ENCODE data around the gene POLR1G. TPM values are rescaled to one million over a fixed set of nuclear protein-coding genes. Genes with fewer than 3 reads are reported as not detected.
"Not testable (repeated sequence)": the region's sequence is repeated elsewhere in the genome, so short reads cannot be mapped to it uniquely, and the experiment has no call there.

POLR1G gene
- total RNA-seq, 4 donors from 2014 or later = 4.0 to 8.1 (median 5.6) TPM

- TF ChIP-seq CTCF (IDR thresholded peaks at IDR 0.05) = no peak
- no peak for TF ChIP-seq POLR2A (IDR thresholded peaks at IDR 0.05)
- DNase-seq (ENCODE audit: low spot score in 2 of 2) = no peak
- peak overlapping the region; percentile 61 for H3K4me3 ChIP-seq (ENCODE audit: low read depth, poor library complexity, severe bottlenecking)
- WGBS, 2 donors = 1% methylated on average over 8 to 10 of the region's 10 CpGs
- intact Hi-C loops (cut with DNase I; ENCODE audit: low total_unique reads) = no loop called here
These were observed 589 bp downstream of the POLR1G start for GRCh38 chr19:45407091-45407375.

GRCh38 chr19:45407585-45407984 lies 1.1 kb downstream of the POLR1G start:
- intact Hi-C loops (cut with DNase I; ENCODE audit: low total_unique reads); H3K4me3 ChIP-seq (ENCODE audit: low read depth, poor library complexity, severe bottlenecking); DNase-seq (ENCODE audit: low spot score in 2 of 2): not testable (repeated sequence)
- 68 to 73% methylated on average over 5 of the region's 5 CpGs for WGBS, 2 donors

- H3K4me3 ChIP-seq (ENCODE audit: low read depth, poor library complexity, severe bottlenecking) = no peak overlapping the region
- TF ChIP-seq POLR2A (IDR thresholded peaks at IDR 0.05) = no peak
- TF ChIP-seq CTCF (IDR thresholded peaks at IDR 0.05) = no peak
- DNase-seq (ENCODE audit: low spot score in 2 of 2) = no peak
- intact Hi-C loops (cut with DNase I; ENCODE audit: low total_unique reads) = no loop called here
- WGBS, 2 donors = 70 to 83% methylated on average over 7 to 8 of the region's 8 CpGs
These were observed 1.7 kb downstream of the POLR1G start for GRCh38 chr19:45408121-45408520.

- intact Hi-C loops (cut with DNase I; ENCODE audit: low total_unique reads) = no loop called here
- TF ChIP-seq CTCF (IDR thresholded peaks at IDR 0.05) (no peak), POLR2A (IDR thresholded peaks at IDR 0.05) (no peak)
- 71 to 72% methylated on average over 15 of the region's 15 CpGs for WGBS, 2 donors
These were observed 2.5 kb downstream of the POLR1G start for GRCh38 chr19:45408830-45409556.

GRCh38 chr19:45409557-45409920 lies 3.1 kb downstream of the POLR1G start:
- intact Hi-C loops (cut with DNase I; ENCODE audit: low total_unique reads) = no loop called here
- no peak overlapping the region for H3K4me3 ChIP-seq (ENCODE audit: low read depth, poor library complexity, severe bottlenecking)
- TF ChIP-seq CTCF (IDR thresholded peaks at IDR 0.05) (no peak), POLR2A (IDR thresholded peaks at IDR 0.05) (no peak)
- 47 to 48% methylated on average over 4 of the region's 4 CpGs for WGBS, 2 donors
- no peak for DNase-seq (ENCODE audit: low spot score in 2 of 2)

More at GRCh38 chr19:45408830-45409556, 2.5 kb downstream of the POLR1G start:
- no peak for DNase-seq (ENCODE audit: low spot score in 2 of 2)
- no peak overlapping the region for H3K4me3 ChIP-seq (ENCODE audit: low read depth, poor library complexity, severe bottlenecking)

DNA sequence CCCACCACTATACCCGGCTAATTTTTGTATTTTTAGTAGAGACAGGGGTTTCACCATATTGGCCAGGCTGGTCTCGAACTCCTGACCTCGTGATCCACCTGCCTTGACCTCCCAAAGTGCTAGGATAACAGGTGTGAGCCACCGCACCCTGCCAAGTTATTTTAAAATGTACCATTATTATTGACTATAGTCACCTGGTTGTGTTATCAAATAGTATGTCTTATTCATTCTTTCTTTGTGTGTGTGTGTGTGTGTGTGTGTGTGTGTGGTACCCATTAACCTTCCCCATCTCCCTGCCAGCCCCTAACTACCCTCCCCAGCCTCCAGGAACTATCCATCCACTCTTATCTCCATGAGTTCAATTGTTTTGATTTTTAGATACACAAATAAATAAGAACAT lies 3.9 kb downstream of the POLR1G start:
- WGBS, 2 donors = 96% methylated on average over 4 of the region's 4 CpGs

GRCh38 chr19:45413497-45413896 lies 7.1 kb downstream of the POLR1G start:
- no peak overlapping the region for H3K4me3 ChIP-seq (ENCODE audit: low read depth, poor library complexity, severe bottlenecking)
- no peak for DNase-seq (ENCODE audit: low spot score in 2 of 2)
- 93% methylated on average over 6 of the region's 6 CpGs for WGBS, 2 donors
- TF ChIP-seq POLR2A (IDR thresholded peaks at IDR 0.05) = no peak
- TF ChIP-seq CTCF (IDR thresholded peaks at IDR 0.05) = no peak
- intact Hi-C loops (cut with DNase I; ENCODE audit: low total_unique reads) = no loop called here

More for the DNA sequence above, 3.9 kb downstream of the POLR1G start:
- DNase-seq (ENCODE audit: low spot score in 2 of 2); intact Hi-C loops (cut with DNase I; ENCODE audit: low total_unique reads); H3K4me3 ChIP-seq (ENCODE audit: low read depth, poor library complexity, severe bottlenecking): not testable (repeated sequence)

All from lower leg skin (tissue), 4 donors.